H1 (cell line): ENCODE data around the gene TTC38. TPM values are rescaled to one million over a fixed set of nuclear protein-coding genes. Genes with fewer than 3 reads are reported as not detected.

ENCODE experiments used
- BRCA1 ChIP-seq: IDR thresholded peaks from 2 replicates; pipeline ENCODE4 v1.6.1; 2012; ENCODE audit warnings: low read depth, low read length, improper control_type of control experiment
- JUN ChIP-seq: IDR thresholded peaks from 2 replicates; pipeline ENCODE4 v1.6.1; 2011; ENCODE audit warnings: low read depth, mild to moderate bottlenecking, improper control_type of control experiment, low read length
- MAFK ChIP-seq: IDR thresholded peaks from 2 replicates; pipeline ENCODE4 v1.6.1; 2012; ENCODE audit warnings: low read depth, mild to moderate bottlenecking, improper control_type of control experiment, low read length
- SAP30 ChIP-seq: fragments of 300-600 bp; sonication (generic); IDR thresholded peaks from 2 replicates; pipeline ENCODE4 v1.7.1; 2012; ENCODE audit warnings: low read length, moderate library complexity, mild to moderate bottlenecking, inconsistent platforms; ENCODE audit not compliant: insufficient read depth, insufficient replicate concordance
- SRF ChIP-seq: IDR thresholded peaks from 2 replicates; pipeline ENCODE4 v1.6.1; 2011; ENCODE audit warnings: mild to moderate bottlenecking, low read depth, low read length, moderate library complexity
- SUZ12 ChIP-seq: fragments of 200-600 bp; sonication (generic); IDR thresholded peaks from 2 replicates; pipeline ENCODE4 v1.6.1; 2012; ENCODE audit warnings: mild to moderate bottlenecking, inconsistent platforms, low read length, moderate library complexity, mixed read lengths
- polyA plus RNA-seq, 7 experiments: library from polyadenylated mRNA; depleted of rRNA in 3 of 7; stranded (reverse) in 5 of 7; unstranded in 2 of 7; fragments of >200 nt in 5 of 7; fragments of 200-250 nt in 2 of 7; gene quantifications; 1 replicate in 5 of 7; 2 replicates in 1 of 7; 4 replicates in 1 of 7; pipeline versions ENCODE4 v1.2.1 to v1.2.3, GENCODE V29; 2011 to 2013; ENCODE audit warnings: missing spikeins in 2 of 7, mixed read lengths in 2 of 7
- total RNA-seq: library from RNA; stranded (reverse); fragmentation: NEBNext Ultra II Directional; extraction: Animal tissue kit (Norgen Biotek cat#: 25700); gene quantifications from 2 replicates; pipeline ENCODE4 v1.2.1, GENCODE V29; 2021
- TF ChIP-seq, protein P1 (sequence below): IDR thresholded peaks from 2 replicates; pipeline ENCODE4 v1.6.1; 2011; ENCODE audit warnings: low read depth, mild to moderate bottlenecking, low read length; ENCODE audit not compliant: insufficient read depth

The TTC38 gene
- total and polyA plus RNA-seq, 2 of the 8 experiments (the other 6 are each of a cell fraction or from before 2014, with no cell fraction given), result 25.3 to 34.8 TPM

DNA sequence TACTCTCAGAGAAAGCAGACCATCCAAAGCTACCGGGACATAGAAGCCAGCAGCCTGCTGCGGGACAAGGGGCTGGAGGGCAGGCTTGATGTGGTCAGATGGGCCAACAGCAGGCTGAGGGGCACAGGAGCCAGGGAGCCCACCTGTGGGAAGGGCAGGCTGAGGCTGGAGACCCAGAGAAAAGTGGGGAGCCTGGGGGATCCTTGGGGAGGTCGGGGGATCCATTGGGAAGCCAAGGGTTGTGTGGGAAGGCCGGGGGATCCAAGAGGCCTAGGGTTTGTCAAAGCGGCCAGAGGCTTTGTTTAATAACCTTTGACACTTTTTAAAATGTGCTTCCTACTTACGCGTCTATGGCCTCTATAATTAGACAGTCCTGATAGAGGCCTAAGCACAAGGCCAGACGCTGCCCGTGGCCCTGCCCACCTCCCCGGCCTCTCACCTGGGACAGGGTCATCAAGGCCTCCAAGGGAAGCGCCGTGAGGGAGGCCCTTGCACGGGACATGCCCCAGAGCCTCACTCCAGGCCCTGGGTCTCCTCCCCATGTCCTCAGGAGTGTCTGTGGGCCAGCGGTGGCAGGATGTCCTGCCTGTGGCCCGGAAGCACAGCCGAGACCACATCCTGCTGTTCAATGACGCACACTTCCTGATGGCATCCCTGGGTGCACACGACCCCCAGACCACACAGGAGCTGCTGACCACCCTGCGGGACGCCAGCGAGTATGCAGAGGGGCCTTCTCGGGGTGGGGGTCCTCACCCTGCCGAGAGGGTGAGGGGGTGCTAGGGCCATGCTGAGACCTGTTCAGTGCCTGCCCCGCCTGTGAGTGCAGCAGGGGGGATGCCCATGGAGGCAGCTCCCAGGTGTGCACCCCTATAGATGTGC is 20.3 kb downstream of the TTC38 start (continued):
- TF ChIP-seq SUZ12 (no peak), BRCA1 (no peak), MAFK (no peak), SAP30 (no peak), SRF (no peak), JUN (no peak)
- TF ChIP-seq, protein P1, sequence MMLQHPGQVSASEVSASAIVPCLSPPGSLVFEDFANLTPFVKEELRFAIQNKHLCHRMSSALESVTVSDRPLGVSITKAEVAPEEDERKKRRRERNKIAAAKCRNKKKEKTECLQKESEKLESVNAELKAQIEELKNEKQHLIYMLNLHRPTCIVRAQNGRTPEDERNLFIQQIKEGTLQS, result no peak
